GM18909 (cell line): ENCODE results near the gene PDS5A.
"Not testable (repeated sequence)": the region's sequence is repeated elsewhere in the genome, so short reads cannot be mapped to it uniquely, and the experiment has no call there.

Experiments
- ATAC-seq: cut with Tn5 transposase; IDR thresholded peaks from one replicate; pipeline ENCODE4 v1.9.1; 2021; ENCODE audit warnings: mild to moderate bottlenecking; ENCODE audit not compliant: unreplicated experiment, poor library complexity

The PDS5A gene

DNA sequence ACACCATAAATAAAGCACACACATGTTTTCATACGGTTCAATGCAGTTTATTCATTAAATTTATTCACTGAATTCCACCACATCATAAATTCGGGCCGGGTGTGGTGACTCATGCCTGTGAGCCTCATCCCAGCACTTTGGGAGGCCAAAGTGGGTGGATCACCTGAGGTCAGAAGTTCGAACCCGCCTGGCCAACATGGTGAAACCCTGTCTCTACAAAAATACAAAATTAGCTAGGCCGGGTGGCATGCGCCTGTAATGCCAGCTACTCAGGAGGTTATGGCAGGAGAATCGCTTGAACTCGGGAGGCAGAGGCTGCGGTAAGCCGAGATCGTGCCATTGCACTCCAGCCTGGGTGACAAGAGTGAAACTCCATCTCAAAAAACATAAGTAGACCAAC, 131.6 kb downstream of the PDS5A start:
- no peak for ATAC-seq

DNA sequence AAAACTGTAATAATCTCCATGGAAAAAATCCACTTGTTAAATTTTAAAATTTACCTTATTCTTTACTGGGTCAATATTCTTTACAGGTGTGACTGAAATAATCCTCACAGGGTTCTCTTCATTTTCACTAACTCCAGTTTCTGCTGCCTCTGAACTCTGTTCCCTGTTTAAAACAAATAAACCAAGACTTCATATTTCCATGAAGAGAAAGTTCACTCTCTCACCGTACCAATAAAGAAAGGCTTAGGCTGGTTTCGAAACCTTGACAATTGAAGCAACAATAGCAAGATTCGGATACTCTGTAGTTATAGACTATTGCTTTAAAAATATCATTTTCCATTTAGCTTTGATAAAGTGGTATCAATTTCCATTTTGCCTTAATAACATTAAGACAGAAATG, 135.8 kb downstream of the PDS5A start:
- ATAC-seq = no peak

DNA sequence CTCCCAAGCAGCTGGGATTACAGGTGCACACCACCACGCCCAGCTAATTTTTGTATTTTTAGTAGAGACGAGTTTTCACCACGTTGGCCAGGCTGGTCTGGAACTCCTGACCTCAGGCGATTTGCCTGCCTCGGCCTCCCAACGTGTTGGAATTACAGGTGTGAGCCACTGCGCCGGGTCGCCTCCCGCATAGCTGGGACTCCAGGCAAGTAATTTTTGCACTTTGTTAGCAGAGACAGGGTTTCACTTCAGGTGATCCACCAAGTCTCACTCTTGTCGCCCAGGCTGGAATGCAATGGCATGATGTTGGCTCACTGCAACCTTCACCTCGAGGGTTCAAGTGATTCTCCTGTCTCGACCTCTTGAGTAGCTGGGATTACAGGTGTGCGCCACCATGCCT, 137.2 kb downstream of the PDS5A start:
- not testable (repeated sequence) for ATAC-seq

DNA sequence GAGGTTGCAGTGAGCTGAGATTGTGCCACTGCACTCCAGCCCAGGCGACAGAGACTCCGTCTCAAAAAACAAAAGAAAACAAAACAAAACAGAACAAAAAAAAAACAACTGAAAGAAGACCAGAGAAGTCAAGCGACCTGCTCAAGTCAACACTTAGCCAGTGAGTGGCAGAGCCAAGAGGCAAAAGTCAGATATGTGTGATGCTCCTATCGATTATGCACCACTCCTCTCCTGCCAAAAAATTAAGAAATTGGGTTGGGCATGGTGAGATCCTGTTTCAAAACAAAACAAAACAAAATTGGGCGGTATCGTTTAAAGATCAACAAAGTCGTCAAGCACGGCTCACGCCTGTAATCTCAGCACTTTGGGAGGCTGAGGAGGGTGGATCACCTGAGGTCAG, 137.7 kb downstream of the PDS5A start:
- ATAC-seq = no peak

DNA sequence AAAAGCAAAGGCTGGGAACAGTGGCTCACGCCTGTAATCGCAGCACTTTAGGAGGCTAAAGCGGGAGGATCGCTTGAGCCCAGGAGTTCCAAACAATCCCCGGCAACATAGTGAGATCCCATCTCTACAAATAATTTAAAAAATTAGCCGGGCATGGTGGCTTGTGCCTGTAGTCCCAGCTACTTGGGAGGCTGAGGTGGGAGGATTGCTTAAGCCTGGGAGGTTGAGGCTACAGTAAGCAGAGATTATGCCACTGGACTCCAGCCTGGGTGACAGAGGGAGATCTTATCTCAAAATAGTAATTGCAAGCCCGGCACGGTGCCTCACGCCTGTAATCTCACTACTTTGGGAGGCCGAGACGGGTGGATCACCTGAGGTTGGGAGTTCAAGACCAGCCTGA, 139.3 kb downstream of the PDS5A start:
- not testable (repeated sequence) for ATAC-seq

DNA sequence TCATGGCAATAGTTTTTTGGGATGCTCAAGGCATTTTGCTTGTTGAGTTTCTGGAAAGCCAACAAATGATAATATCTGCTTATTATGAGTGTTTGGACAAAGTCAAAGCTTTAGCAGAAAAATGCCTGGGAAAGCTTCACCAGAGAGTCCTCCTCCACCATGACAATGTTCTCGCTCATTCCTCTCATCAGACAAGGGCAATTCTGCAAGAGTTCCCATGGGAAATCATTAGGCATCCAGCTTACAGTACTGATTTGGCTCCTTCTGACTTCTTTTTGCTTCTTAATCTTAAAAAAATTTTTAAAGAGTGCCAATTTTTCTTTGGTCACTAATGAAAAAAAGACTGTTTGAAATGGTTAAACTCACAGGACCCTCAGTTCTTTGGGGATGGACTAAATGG, 143.4 kb downstream of the PDS5A start:
- ATAC-seq = no peak

DNA sequence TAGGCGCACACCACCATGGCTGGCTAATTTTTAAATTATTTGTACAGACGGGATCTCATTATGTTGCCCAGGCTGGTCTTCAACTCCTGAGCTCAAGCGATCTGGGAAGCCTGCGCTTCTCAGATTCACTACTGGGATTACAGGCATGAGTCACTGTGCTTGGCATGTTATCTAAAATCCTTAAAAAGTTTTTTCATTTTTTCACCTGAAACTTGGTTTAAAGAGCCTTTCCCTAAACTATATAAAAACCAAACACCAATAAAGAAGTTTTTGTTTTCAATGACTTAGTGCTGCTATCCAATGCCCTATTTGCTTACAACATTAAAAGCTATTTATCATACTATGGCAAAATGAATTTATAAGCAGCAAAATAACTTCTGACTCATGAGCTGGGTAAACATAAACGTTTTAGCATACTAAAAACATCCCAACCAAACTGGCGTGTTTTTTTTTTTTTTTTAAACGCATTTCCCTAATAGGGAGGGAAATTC, 151.9 kb downstream of the PDS5A start:
- ATAC-seq = no peak

DNA sequence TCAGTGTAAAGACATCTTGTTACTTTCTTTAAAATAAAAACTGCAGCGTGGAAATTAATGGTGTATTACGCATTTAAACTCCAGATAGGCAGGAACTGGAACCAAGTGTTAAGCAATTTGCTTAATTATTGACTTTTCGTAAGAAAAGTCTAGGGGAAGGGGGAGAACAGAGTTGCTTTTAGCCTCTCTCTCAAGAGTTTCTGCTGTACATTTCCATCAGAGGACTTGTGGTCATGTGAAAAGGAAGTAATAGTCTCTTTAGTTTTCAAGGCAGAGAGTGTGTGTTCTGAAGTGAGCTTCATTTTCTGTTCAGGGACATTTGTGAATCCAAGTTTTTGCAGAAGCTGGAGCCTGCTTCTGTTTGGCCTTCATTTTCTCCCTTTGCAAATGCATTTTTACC, 152.6 kb downstream of the PDS5A start:
- no peak for ATAC-seq

DNA sequence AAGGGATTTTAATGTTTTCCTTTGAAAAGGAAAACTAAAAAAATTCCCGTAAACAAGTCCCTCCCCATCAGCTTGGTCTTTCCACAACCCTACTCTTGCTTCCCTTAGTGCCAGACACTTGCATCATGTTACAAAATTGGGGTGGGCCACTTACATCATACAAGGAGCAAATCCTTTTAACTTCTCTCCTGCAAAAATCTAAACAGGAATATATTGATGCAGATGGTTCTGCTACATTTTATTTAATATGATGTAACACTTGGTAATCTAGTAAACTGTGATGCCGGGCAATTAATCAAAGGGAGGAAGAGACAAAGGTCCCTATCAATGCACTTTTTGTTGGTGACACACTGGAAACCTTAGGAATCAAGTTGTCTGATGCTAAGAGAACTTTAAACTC, 154.5 kb downstream of the PDS5A start:
- ATAC-seq = no peak

DNA sequence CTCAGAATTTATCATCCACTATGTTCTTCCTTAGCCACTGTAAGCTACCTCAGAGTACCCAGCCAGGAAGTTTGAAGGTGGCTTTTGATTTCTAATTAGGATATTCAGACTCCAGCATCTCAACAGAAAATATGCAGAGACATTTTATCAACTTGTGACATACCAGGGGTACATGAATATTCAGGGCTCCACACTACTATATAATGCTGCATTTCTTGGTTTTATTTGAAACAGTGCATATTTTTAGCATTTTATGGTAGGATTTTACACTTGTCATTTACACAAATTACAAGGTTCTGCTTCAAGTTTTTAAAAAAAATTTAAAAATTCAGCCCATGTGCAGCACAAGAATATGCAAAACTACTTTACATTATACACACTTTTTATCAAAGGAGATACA, 155.0 kb downstream of the PDS5A start:
- ATAC-seq = no peak

DNA sequence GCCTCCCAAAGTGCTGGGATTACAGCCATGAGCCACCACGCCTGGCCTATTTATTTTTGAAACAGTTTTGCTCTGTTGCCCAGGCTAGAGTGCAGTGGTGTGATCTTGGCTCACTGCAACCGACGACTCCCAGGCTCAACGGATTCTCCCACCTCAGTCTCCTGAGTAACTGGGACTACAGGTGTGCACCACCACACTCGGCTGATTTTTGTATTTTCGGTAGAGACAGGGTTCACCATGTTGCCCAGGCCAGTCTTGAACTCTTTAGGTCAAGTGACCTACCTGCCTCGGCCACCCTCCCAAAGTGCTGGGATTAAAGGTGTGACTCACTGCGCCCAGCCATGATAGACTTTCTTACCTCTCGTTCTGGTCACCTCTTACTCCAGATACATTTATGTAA, 155.8 kb downstream of the PDS5A start:
- no peak for ATAC-seq

DNA sequence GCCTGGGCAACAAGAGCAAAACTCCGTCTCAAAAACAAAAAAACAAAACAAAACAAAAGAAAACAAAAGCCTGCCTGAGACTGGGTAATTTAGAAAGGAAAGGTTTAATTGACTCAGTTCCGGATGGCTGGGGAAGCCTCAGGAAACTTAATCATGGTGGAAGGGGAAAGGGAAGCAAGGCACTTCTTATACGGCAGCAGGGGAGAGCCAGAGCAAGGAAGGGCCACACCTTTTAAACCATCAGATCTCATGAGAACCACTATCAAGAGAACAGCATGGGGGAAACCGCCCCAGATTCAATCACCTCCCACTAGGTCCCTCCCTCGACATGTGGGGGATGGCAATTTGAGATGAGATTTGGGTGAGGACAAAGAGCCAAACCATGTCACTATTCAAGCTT, 157.5 kb downstream of the PDS5A start:
- ATAC-seq = no peak

DNA sequence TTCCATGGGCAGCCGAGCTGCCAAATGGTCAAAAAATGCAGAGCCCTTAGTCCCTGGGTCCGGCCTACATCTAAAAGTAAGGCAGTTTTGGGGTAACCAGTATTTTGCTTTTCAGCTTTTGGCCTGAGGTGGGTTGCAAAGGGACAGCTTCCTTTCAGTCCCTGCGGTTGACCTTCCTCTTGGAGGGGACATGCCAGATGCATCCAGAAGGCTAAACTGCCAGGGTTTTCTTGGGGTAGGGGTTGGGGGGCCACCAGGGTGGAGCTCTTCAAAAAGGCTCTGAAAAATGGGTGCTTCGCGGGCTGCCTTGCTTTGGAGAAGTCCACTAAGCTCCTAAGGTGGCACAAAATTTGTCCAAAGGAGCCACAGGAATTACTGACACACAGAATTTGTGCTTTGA, 159.1 kb downstream of the PDS5A start:
- no peak for ATAC-seq

DNA sequence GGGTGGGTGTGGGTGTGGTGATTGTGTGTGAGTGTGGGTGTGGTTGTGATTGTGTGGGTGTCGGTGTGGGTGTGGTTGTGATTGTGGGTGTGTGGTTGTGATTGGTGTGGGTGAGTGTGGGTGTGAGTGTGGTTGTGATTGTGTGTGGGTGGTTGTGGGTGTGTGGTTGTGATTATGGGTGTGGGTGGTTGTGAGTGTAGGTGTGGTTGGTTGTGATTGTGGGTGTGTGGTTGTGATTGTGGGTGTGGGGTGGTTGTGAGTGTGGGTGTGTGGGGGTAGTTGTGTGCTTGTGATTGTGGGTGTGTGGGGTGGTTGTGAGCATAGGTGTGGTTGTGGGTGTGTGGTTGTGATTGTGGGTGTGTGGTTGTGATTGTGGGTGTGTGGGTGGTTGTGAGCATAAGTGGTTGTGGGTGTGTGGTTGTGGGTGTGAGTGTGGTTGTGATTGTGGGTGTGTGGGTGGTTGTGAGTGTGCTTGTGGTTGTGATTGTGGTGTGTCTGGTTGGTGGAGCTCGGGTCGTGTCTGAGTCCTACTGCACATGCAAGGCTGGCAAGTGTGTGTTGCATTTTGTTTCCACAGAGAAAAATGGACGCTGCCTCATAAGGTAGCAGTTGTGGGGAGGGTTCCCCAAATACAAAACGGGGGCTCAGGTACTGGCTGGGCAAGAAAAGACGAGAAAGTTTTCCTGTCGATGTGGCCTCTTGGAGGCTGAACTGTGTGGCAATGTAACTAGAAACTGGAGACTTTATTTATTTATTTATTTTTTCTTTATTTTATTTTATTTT, 163.1 kb downstream of the PDS5A start:
- no peak for ATAC-seq

DNA sequence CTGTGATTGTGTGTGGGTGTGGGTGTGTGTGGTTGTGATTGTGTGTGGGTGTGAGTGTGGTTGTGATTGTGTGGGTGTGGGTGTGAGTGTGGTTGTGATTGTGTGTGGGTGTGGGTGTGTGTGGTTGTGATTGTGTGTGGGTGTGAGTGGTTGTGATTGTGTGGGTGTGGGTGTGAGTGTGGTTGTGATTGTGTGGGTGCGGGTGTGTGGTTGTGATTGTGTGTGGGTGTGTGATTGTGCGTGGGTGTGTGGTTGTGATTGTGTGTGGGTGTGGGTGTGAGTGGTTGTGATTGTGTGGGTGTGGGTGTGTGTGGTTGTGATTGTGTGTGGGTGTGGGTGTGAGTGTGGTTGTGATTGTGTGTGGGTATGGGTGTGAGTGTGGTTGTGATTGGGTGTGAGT, 163.9 kb downstream of the PDS5A start:
- not testable (repeated sequence) for ATAC-seq

DNA sequence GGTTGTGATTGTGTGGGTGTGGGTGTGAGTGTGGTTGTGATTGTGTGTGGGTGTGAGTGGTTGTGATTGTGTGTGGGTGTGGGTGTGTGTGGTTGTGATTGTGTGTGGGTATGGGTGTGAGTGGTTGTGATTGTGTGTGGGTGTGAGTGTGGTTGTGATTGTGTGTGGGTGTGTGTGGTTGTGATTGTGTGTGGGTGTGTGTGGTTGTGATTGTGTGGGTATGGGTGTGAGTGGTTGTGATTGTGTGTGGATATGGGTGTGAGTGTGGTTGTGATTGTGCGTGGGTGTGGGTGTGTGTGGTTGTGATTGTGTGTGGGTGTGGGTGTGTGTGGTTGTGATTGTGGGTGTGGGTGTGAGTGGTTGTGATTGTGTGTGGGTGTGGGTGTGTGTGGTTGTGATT, 164.7 kb downstream of the PDS5A start:
- ATAC-seq = not testable (repeated sequence)

DNA sequence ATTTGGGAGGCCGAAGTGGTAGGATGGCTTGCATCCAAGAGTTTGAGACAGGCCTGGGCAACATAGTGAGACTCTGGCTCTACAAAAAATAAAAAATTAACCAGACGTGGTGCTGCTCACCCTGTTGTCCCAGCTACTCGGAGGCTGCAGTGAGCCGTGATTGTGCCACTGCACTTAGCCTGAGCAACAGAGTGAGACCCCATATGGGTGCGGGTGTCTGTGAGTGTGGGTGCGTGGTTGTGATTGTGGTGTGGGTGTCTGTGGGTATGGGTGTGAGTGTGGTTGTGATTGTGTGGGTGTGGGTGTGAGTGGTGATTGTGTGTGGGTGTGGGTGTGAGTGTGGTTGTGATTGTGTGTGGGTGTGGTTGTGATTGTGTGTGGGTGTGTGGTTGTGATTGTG, 165.2 kb downstream of the PDS5A start:
- no peak for ATAC-seq

DNA sequence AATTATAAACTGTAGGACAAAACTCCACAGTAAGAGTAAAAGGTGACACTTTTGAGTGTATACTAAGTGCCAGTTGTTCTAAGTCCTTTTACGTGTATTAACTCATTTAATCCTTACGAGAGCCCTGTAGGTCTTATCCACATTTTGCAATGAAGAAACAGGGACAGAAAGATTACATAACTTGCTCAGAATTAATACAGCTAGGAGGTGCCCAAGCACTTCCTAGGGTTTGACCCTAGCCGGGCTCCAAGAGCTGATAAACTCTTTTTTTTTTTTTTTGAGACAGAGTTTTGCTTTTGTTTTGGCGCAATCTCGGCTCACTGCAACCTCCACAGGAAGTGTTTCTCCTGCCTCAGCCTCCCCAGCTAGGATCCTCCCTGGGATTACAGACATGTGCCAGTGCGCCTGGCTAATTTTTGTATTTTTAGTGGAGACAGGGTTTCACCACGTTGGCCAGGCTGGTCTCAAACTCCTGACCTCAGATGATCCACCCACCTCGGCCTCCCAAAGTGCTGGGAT, 169.4 kb downstream of the PDS5A start:
- no peak for ATAC-seq

DNA sequence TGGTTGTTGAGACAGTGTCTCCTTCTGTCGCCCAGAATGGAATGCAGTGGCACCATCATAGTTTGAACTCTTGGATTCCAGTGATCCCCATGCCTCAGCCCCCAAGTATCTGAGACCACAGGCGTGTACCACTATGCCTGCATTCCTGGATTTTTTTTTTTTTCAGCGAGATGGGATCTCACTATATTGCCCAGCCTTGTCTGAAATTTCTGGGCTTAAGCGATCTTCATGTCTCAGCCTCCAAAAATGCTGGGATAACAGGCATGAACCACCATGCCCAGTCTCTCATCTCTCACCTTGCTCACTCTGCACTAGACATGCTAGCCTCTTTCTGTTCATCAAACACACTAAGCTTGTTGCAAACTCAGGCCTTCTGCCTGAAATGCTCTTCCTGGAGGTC, 175.7 kb downstream of the PDS5A start:
- ATAC-seq = no peak

DNA sequence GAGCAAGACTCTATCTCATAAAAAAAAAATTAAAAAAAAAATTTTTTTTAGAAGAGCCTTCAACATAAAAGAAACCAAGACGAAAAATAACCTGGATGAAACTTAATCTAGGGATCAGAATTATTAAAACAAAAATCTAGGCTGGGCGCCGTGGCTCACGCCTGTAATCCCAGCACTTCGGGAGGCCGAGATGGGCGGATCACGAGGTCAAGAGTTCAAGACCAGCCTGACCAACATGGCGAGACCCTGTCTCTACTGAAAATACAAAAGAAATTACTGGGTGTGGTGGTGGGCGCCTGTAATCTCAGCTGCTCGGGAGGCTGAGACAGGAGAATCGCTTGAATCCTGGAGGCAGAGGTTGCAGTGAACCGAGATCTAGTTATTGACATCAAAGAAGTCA, 184.7 kb downstream of the PDS5A start:
- not testable (repeated sequence) for ATAC-seq

DNA sequence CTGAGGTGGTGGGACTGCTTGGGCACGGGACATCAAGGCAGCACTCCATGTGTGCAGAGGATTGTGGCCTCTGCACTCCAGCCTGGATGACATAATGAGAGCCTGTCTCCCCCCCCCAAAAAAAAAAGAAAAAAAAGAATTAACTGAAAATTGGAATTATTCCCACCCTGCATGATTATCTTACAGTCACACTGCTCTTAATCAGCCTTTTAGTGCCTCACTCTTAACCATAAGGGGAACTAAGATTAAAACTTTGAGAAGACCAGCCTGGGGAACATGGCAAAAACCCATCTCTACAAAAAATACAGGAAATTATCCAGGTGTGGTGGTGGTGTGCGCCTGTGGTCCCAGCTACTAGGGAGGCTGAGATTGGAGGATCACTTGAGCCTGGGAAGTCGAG, 185.2 kb downstream of the PDS5A start:
- no peak for ATAC-seq

DNA sequence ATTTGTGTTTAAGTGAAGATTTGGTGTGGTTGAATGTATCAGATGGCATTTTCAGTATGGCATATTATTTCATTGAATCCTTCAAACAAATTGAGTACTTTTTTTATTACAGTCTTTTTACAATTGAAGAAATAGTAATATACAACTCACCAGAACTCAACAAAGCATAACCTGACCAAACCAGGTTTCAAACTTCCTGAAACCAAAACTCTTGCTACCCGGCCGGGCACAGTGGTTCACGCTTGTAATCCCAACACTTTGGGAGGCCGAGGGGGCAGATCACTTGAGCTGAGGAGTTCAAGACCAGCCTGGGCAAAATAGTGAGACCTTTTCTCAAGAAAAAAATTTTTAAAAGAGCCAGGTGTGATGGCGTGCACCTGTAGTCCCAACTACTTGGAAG, 185.6 kb downstream of the PDS5A start:
- ATAC-seq = no peak
